HG03060 (cell line): ENCODE data around the gene PAH.

Source experiments
- ATAC-seq: cut with Tn5 transposase; IDR thresholded peaks from one replicate; pipeline ENCODE4 v1.9.1; 2021; ENCODE audit warnings: low read depth, moderate number of reproducible peaks; ENCODE audit not compliant: unreplicated experiment

The PAH gene

DNA sequence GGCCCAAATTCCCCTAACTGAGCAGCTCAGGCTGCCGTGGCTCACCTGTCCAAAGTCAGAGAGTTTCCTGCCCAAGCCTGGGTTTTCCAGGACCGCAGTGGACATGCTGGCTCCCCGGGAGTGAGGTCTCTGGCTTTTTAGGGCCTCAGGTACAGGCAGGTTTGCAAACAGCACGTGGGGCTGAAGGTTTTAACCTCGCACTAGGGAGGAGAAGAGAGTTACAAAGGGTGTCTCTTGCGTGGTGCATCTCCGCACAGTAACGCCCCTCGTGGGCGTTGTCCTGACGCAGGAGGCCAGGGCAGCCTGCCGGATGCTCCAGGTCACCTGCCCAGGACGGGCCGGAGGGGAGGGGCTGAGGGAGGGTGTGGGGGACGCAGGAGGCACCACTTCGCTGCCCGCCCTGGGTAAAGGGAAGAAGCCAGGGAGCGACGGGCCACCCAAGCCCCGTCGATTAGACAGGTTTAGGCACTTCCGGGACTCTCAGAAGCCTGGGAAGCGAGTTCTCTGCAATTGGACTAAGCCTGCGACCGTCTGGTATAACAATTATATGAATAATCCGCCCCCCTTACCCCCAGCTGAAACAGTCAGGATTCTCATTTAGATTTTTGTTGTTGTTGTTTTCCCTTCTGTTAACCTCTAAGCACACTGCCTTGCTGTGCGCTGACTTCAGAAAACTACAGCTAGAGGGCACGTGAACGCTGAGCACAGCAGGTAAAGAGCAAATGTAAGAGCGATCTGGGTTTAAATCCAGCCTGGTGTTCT is at the start of gene PAH:
Gene PAH, minus strand, starts transcription at position 219 of the 762 bp plus-strand sequence. Its CDS starts 114 bp downstream, at position 105.
- no peak for ATAC-seq

DNA sequence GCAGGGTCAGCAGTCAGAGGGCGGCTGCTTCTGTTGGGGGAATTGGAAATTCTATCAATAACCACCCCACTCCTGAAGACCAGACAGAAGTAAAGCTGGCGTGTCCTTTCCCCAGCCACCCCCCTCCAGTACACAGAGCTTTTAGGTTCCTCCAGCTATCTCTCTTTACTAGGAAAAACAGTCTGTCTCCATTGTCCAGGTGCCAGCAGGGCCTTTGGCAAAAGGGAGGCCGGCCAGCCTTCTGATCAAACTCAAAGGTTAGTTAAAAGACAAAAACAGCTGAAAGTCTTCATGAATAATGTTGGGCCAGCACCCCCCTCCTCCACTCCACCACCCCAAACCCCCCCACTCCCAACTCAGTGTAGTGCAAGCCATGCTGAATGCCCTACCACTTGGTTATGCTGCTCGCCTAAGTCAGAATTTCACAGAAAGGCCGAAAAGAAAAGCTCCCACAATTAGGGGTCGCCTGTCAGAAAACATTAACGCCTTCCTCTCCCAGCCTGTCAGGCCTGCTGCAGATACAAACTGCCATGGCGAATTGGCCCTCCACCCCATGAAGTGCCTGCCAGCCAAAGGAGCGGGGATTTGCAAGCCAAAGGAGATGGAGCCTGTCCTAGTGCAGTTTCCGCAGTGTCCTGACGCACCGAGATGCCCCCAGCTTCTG is 49.3 kb upstream of the PAH start:
- ATAC-seq, result no peak

DNA sequence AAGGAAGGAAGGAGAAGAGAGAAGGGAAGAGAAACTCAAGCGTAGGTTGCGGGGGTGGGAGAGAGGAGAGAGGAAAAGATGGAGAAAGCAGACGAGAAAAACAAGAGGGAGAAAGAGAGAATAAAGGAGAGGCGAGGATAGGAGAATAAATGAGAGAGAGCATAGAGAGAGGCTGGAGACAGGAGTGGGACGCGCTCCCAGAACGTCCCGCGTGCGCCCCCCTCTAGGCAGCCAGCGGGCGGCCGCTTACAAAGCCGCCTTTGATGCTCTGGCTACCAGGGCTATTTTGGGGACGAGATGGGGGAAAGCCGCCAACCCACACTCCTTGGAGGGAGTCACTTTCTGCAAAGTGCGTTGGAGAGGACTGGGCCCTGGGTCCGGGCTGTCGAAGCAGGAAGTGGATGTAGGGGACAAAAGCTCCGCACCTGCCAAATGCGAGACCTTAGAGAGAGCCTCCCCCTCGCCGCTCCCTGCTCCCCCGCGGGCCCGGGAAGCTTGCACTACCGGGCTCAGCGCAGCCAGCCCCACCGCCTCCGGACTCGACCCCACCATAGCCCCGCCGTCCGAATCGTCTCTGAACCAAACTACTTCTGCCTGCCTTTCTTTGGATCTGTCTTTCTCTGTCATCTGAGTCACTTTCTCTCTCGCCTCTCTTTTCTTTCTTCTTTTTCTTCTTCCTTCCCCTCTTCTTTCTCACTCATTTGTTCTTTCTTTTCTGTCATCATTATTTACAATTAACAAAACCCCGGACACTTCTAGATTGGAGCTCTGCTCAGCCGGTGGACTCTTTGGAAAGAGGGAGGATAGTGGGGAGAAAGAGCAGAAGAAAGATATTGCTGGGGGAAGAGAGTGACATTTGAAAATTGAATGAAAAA is 48.5 kb upstream of the PAH start:
- no peak for ATAC-seq

DNA sequence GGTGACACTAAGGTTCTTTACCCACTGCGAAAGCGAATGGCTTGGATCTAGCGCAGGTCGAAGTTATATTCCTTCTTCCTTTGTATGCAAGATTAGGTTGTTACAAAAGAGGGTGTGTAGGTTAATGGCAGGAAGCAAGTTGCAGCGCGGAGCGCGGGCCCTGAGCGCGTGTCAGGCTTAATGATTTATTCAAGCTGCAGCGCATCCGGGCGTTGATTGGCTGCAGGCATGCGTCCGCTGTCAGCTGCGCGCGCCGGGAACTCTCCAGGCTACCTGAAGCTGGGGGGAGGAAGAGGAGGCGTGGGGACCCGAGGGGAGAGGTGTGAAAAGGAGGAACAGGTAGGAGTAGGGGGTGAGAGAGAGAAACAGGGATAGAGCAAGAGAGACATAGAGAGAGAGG is 47.8 kb upstream of the PAH start:
- no peak for ATAC-seq

DNA sequence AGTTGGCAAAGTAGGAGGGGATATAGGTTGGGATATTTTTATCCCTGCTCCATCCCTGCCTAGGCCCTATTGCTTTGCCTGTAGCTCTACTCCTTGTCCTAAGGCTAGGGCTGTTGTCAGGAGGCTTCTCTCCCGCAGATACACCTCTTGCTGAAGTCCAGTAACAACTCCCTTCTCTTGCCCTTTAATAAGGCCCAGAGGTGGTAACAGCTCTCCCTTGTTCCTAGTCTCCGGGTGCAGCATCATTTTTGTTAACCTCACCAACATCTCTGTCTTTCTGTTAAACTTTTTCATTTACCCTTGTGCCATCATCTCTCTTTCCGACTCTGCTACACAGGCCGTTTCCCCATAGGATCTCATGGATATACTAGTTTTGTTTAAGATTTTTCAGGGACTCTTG is 46.8 kb upstream of the PAH start:
- no peak for ATAC-seq

DNA sequence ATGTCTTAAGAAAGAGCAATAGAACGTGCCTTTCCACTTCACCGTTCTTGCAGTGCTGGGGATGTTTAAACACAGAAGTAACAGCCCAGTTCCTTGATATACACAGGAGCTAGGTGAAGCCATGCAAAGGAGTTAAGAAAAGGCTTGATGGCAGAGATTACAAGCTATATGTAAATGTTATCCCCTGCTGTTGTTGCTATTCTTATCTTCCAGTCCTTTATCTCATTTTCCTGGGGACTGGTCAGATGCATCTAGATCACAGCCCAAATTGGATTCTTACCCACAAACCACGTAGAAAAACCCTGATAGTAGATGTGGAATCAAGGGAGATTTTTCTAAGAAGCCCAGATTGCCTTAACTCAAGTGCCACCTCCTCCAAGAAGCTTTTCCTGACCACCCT is 45.9 kb upstream of the PAH start:
- ATAC-seq, result no peak

DNA sequence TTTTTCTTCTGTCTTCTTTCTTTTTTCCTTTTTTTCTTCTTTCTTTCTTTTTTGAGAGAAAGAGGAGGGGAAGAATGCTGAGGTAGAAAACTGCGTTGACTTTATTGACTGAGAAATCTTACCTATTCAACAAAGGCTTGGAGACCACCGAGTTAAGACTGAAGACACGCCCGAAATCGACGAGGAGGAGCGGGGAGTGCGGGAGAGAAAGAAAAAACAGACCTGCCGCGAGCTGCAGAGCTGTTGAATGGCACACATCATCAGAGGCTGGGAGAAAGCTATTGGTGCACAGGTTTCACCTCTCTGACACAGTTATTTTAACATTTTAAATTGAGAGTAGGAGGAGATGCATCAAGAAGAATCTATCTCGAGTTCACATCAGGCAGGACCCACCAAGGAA is 45.5 kb upstream of the PAH start:
- no peak for ATAC-seq

DNA sequence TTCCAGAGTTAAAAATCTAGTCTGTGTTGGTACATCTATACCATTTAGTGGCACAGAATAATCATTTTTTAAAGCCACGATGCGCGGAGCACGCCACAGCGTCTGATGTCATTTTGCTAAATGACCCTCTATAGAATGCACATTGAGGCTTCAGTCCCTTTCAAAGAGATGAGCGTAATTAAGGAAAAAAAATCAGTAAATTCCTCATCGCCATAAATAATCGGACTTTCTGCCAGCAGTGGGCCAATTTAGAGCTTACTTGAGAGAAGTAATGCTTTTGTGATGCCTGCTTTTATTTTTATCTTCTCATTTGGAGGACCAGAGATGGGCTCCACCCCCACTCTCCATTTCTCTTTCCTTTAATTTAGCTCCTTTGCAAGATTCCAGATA is 44.4 kb upstream of the PAH start:
- no peak for ATAC-seq

DNA sequence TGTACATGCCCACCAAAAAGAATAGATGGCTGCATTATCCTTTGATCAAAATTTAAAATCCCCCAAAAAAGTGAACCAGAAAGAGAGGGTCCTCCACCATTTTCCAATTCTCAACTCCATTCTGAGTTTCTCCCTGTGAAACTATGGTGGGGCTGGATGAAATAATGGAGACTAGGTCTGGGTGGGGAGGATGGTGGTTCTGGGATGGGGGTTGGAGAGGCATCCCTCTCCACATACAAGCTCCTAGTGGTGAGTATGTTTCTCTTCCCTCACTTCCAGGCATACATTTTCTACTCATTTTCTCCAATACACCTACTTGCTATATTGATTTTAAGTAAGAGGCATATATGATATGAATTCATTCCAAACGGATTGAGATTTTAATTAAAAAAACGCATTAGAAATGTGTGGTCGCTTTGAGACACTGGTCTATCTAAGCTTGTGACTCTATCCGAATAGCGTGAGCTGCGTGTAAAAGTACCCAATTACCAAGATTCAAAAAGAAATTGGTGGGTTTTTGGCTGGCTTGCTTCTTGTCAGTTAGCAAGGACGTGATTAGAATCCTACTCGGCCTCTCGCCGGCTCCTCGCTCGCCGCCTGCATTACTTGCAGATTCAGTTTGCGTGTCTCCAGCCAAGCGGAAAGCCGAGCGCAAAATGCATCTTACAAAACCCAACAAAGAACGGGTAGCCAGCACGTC is 43.9 kb upstream of the PAH start:
- ATAC-seq, result no peak

DNA sequence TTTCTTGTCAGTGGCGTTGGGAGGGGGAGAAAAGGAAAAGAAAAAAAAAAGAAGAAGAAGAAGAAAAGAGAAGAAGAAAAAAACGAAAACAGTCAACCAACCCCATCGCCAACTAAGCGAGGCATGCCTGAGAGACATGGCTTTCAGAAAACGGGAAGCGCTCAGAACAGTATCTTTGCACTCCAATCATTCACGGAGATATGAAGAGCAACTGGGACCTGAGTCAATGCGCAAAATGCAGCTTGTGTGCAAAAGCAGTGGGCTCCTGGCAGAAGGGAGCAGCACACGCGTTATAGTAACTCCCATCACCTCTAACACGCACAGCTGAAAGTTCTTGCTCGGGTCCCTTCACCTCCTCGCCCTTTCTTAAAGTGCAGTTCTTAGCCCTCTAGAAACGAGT is 42.3 kb upstream of the PAH start:
- no peak for ATAC-seq

DNA sequence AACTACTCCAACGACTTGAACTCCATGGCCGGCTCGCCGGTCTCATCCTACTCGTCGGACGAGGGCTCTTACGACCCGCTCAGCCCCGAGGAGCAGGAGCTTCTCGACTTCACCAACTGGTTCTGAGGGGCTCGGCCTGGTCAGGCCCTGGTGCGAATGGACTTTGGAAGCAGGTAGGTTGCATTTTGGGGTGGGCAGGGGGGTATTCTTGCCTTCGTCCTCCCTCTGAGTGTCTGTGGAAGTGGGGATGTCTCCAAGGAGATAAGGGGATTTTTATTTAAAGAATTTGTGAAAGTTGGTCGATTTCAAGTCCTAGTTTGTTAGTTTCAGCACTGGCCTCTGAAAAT is 41.8 kb upstream of the PAH start:
- ATAC-seq, result no peak

DNA sequence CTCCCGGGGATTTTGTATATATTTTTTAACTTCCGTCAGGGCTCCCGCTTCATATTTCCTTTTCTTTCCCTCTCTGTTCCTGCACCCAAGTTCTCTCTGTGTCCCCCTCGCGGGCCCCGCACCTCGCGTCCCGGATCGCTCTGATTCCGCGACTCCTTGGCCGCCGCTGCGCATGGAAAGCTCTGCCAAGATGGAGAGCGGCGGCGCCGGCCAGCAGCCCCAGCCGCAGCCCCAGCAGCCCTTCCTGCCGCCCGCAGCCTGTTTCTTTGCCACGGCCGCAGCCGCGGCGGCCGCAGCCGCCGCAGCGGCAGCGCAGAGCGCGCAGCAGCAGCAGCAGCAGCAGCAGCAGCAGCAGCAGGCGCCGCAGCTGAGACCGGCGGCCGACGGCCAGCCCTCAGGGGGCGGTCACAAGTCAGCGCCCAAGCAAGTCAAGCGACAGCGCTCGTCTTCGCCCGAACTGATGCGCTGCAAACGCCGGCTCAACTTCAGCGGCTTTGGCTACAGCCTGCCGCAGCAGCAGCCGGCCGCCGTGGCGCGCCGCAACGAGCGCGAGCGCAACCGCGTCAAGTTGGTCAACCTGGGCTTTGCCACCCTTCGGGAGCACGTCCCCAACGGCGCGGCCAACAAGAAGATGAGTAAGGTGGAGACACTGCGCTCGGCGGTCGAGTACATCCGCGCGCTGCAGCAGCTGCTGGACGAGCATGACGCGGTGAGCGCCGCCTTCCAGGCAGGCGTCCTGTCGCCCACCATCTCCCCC is 41.2 kb upstream of the PAH start:
- no peak for ATAC-seq

DNA sequence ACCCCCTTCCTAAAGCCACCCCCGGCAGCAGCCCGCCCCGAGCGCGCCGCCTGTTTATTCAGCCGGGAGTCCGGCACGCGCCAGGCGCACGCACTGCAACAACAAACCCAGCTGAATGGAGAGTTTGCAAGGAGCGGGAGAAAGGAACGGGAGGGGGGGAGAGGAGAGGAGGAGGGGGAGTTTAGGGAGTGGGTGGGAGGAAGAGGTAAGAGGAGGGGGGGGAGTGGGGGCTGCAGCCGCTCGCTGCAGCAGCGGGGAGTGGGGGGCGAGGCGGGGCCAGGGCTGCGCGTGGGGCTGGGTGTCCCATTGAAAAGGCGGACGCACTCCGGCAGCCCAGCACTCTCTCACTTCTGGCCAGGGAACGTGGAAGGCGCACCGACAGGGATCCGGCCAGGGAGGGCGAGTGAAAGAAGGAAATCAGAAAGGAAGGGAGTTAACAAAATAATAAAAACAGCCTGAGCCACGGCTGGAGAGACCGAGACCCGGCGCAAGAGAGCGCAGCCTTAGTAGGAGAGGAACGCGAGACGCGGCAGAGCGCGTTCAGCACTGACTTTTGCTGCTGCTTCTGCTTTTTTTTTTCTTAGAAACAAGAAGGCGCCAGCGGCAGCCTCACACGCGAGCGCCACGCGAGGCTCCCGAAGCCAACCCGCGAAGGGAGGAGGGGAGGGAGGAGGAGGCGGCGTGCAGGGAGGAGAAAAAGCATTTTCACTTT is 40.5 kb upstream of the PAH start, which contains the start of gene ASCL1:
Gene ASCL1, plus strand, starts transcription at position 336 of the 712 bp plus-strand sequence. CDS start 571 bp downstream, outside the sequence.
- no peak for ATAC-seq

DNA sequence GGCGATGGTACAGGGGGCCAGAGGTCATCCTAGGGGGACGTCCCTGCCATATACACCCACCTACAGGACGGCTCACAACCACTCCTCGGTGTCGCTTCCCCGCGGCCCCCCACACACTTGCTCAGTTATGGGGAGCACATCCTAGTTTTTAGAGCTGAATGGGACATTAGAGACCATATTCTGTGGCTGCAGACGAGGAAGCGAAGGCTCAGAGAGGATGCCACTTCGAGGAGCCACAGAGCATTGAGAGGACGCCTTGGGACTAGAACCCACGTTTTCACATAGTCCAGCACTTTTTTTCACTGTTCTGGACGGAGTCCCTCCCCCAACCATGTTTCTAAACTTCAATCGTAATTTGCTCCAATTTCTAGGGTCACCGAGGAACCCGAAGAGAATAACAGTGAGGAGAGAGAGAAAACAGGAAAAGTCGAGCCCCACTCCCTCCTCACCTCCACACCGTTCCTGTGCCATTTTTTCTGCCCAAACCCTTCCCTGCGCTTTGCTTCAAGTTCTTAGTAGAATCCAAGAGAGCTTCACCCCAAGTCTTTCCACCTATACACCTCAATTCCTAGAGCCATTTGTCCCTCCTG is 39.8 kb upstream of the PAH start:
- ATAC-seq, result no peak

DNA sequence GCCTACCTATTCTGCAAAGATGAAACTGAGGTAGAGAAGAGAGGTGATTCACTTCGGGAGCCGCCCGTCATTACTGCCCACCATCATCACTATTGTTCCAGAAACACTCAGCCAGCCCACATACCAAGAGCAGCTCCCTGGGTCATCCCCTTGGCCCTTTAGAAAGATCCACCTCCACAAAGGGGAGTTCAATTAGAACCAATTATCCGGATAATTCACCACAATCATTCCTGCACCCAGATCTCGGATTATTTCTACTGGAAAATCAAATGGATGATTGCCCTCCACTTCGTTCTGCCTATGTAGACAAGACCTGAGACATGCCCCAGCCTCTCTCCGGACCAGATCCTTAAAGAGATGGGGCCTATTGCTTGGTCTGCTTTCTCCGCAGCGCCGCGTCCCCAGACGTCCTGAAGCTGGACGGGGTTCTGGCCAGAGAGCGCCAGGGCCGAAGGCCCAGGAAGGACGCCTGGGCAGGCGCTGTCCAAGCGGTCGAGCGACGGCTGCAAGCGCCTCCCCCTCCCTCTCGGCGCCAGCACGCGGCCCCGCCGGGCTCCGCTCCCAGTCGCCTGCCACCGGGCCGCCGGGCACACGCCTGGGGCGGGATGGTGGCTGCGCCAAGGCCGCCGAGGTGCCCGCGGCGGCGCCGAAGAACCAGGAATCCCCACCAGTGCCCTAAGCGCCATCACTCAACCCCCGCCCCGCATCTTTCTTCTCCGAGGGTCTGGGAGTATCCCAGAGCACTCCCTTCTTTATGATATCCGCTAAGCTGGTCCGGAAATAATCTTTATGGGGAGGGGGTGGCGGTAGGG is 39.1 kb upstream of the PAH start:
- ATAC-seq, result no peak

DNA sequence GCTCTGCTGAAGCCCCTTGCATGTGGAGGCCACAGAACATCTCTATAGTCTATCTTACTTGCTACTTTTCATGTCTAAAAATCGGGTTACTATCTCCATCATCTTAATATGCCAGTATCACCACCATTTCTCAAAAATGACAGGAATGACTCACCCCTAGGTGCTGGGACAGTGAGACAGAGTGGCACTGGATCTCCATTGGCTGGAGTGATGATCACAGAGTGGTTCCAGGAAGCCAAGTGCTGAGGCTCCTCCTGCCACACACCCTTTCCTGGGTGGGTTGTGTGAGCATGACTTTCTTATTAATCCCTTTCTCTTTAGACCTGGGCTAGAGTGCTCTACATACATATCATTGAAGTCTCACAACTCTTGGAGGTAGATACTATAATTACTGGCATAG is 37.1 kb upstream of the PAH start:
- no peak for ATAC-seq

DNA sequence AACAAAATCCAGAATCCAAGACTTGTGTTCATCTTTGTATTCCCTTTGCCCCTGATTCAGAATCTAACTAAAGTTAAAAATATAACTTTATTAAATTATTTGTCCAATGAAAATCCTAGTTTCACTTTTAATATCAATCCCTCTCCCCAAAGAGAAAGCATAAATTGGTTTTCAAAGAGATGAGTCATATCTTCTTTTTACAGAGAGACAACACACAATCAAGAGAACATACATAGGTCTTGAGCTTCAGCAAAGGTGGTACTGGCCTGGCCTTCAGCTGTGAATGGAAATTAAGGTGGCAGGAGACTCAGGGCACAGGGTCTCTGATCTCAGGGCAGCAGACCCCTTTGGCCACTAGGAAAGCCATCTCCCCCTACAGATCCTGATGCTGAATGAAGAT is 36.2 kb upstream of the PAH start:
- ATAC-seq, result no peak

DNA sequence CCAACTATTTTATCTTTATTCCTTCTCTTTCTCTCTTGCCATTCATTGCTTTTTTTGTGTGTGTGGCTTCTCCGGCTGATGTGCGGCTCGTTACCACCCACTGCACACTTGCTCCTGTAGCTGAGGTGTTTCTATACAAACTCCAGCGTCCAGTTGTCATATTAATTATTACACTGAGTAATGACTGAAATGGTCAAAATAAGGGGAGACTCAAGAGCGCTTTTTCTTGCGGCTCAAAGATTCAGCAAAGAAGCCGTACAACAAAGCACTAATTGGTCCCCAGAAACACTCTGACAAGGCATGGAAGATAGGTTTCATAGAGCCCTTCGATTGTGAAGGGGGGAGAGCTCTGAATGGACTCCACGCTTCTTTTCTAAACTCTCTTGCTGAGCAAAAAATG is 34.8 kb upstream of the PAH start:
- no peak for ATAC-seq
